GM23338 (cell line): ENCODE measurements around the gene KCNE1. TPM values are rescaled to one million over a fixed set of nuclear protein-coding genes. Genes with fewer than 3 reads are reported as not detected.

Experiments used
- ATAC-seq: fragments of 200-7000 bp; cut with Tn5 transposase; 3 replicates; pipeline ENCODE4 v1.9.1; 2020
- DNase-seq: peaks from one replicate; pipeline ENCODE4 v3.0.0-alpha.2; 2015; ENCODE audit warnings: low spot score
- H2AFZ ChIP-seq: fragments of 200-600 bp; sonication (generic); 2 replicates; pipeline ENCODE4 v1.8.0; 2016; ENCODE audit warnings: antibody characterized with exemption, mild to moderate bottlenecking, moderate library complexity
- H3F3A ChIP-seq: fragments of 200-600 bp; sonication (generic); replicated peaks from 2 replicates; pipeline ENCODE4 v1.8.0; 2017; ENCODE audit warnings: antibody characterized with exemption, mixed run types, low read depth
- H3K27ac ChIP-seq: fragments of 200-600 bp; sonication (generic); 2 replicates; pipeline ENCODE4 v1.6.1; 2016; ENCODE audit warnings: low read depth
- H3K27me3 ChIP-seq: fragments of 200-600 bp; sonication (generic); 2 replicates; pipeline ENCODE4 v1.8.0; 2016; ENCODE audit warnings: mild to moderate bottlenecking, mixed run types, moderate library complexity; ENCODE audit not compliant: insufficient read depth
- H3K36me3 ChIP-seq: fragments of 200-600 bp; sonication (generic); 2 replicates; pipeline ENCODE4 v1.8.0; 2016; ENCODE audit warnings: mild to moderate bottlenecking; ENCODE audit not compliant: insufficient read depth
- H3K4me1 ChIP-seq: fragments of 200-600 bp; sonication (generic); 2 replicates; pipeline ENCODE4 v1.8.0; 2016; ENCODE audit warnings: mild to moderate bottlenecking, moderate library complexity; ENCODE audit not compliant: insufficient read depth
- H3K4me2 ChIP-seq: fragments of 200-600 bp; sonication (generic); 2 replicates; pipeline ENCODE4 v1.7.1; 2017; ENCODE audit warnings: mixed run types
- H3K4me3 ChIP-seq: fragments of 200-600 bp; sonication (generic); 2 replicates; pipeline ENCODE4 v1.6.1; 2016; ENCODE audit warnings: mixed run types
- H3K79me2 ChIP-seq: fragments of 200-600 bp; sonication (generic); replicated peaks from 2 replicates; pipeline ENCODE4 v1.8.0; 2017; ENCODE audit warnings: mild to moderate bottlenecking; ENCODE audit not compliant: insufficient read depth
- H3K9me2 ChIP-seq: fragments of 200-600 bp; sonication (generic); 2 replicates; pipeline ENCODE4 v1.8.0; 2017; ENCODE audit not compliant: insufficient read depth
- H4K20me1 ChIP-seq: fragments of 200-600 bp; sonication (generic); replicated peaks from 2 replicates; pipeline ENCODE4 v1.8.0; 2017; ENCODE audit warnings: mild to moderate bottlenecking; ENCODE audit not compliant: insufficient read depth
- H3K27ac Mint-ChIP-seq: 2 replicates; pipeline ENCODE4 v1.8.0; 2020; ENCODE audit warnings: inconsistent platforms, mild to moderate bottlenecking, moderate library complexity, mixed read lengths
- H3K27me3 Mint-ChIP-seq: 3 replicates; pipeline ENCODE4 v1.8.0; 2022; ENCODE audit warnings: low read depth, mild to moderate bottlenecking, moderate library complexity, mixed read lengths, inconsistent platforms; ENCODE audit not compliant: insufficient read depth, poor library complexity
- H3K36me3 Mint-ChIP-seq: 3 replicates; pipeline ENCODE4 v1.8.0; 2021; ENCODE audit warnings: low read depth, mild to moderate bottlenecking, inconsistent platforms, moderate library complexity, mixed read lengths
- H3K4me1 Mint-ChIP-seq: 3 replicates; pipeline ENCODE4 v1.8.0; 2020; ENCODE audit warnings: mild to moderate bottlenecking, inconsistent platforms, mixed read lengths
- H3K4me3 Mint-ChIP-seq: 3 replicates; pipeline ENCODE4 v1.8.0; 2021; ENCODE audit warnings: moderate library complexity, mild to moderate bottlenecking, inconsistent platforms, mixed read lengths
- H3K9me3 Mint-ChIP-seq: 3 replicates; pipeline ENCODE4 v1.8.0; 2020; ENCODE audit warnings: moderate library complexity, mild to moderate bottlenecking, inconsistent platforms, mixed read lengths
- EZH2phosphoT487 ChIP-seq: fragments of 200-600 bp; sonication (generic); IDR thresholded peaks from one replicate; pipeline ENCODE4 v1.8.1; 2018; ENCODE audit warnings: antibody characterized with exemption; ENCODE audit not compliant: unreplicated experiment
- JUNB ChIP-seq: IDR thresholded peaks from one replicate; pipeline ENCODE4 v1.6.1; 2016; ENCODE audit warnings: antibody characterized with exemption; ENCODE audit not compliant: unreplicated experiment
- NANOG ChIP-seq: IDR thresholded peaks from 2 replicates; pipeline ENCODE4 v1.6.1; 2016; ENCODE audit warnings: antibody characterized with exemption, borderline replicate concordance
- POLR2AphosphoS5 ChIP-seq: IDR thresholded peaks from 2 replicates; pipeline ENCODE4 v1.6.1; 2016; ENCODE audit warnings: antibody characterized with exemption, low read depth
- STAT1 ChIP-seq: IDR thresholded peaks from one replicate; pipeline ENCODE4 v1.6.1; 2016; ENCODE audit warnings: antibody characterized with exemption; ENCODE audit not compliant: unreplicated experiment
- ZNF331 ChIP-seq: fragments of 250-450 bp; sonication (Bioruptor Pico); IDR thresholded peaks from 2 replicates; pipeline ENCODE4 v1.5.0; 2020; ENCODE audit warnings: low read depth, mild to moderate bottlenecking, moderate library complexity
- polyA plus RNA-seq: library from polyadenylated mRNA; unstranded; fragments of >200 nt; fragmentation: Nextera tagmentation; extraction: Ambion mirVana; gene quantifications from 2 replicates; pipeline ENCODE4 v1.2.1, GENCODE V29; 2016
- total RNA-seq: library from RNA; depleted of rRNA; stranded (reverse); fragments of >200 nt; shearing (Covaris generic); gene quantifications from 2 replicates; pipeline ENCODE4 v1.2.3, GENCODE V29; 2014
- TF ChIP-seq, protein P1 (sequence below): fragments of 250-450 bp; sonication (Bioruptor Pico); IDR thresholded peaks from 2 replicates; pipeline ENCODE4 v1.5.0; 2020; ENCODE audit warnings: mild to moderate bottlenecking, moderate library complexity
- TF ChIP-seq, protein P2 (sequence below), 2 experiments: fragments of 200-600 bp in 1 of 2; sonication (generic) in 1 of 2; conservative IDR thresholded peaks; 2 replicates each; pipeline versions ENCODE4 v1.5.1 to v1.6.1; 2016 to 2017; ENCODE audit warnings: antibody characterized with exemption in 2 of 2, low read depth in 2 of 2, mild to moderate bottlenecking in 2 of 2, moderate library complexity in 1 of 2

The KCNE1 gene
- total and polyA plus RNA-seq, 2 experiments from 2014 or later, result 0.07 TPM; not detected in 1

DNA sequence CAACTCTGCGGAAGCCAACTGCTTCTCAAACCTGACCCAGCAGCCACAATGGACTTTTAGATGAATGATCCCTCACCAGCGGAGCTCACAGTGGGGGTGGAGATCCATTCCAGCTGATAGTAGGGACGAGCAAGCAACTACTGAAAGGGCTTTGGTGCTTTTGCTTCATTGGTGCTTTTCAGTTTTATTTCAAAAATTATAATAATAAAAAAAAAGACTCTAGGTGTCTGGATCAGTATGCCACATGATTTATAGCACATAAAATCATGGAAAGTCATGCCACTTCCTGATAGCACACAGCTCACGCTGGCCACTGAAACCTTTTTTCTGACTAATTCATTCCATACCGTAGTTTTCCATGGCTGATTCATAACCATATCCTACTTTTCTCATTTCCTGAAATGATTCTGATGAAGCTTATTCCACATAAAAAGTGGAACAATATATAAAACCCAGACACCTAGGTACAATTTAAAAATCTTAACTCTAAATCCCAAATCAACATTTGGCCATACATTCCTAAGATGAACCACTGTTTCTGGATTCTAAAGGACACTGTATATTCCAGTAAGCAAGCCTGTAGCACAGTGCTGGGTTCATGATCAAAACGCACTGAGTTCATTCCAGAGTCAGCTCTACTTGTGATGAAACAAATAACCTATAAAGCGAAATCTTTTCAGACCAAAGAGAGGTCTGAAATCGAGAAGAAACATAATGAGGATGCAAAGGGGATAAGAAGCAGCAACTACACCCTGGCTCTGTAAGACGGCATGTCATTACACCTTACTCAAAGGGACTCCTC, 41.3 kb upstream of the KCNE1 start:
- no peaks in the 10 kb centered on the region for H3K27me3 Mint-ChIP-seq
- H3K4me3 ChIP-seq, result no peak overlapping the region
- H2AFZ ChIP-seq, result no peak overlapping the region
- DNase-seq, result no peak
- H3K4me2 ChIP-seq, result no peak overlapping the region
- no peaks in the 10 kb centered on the region; the same call in 1 of the 2 replicates for H3K36me3 ChIP-seq
- peaks cover 12% of the 10 kb centered on the region for H3K36me3 Mint-ChIP-seq
- H3K79me2 ChIP-seq, result no peaks in the 10 kb centered on the region
- H3K9me2 ChIP-seq, result peaks cover 15% of the 10 kb centered on the region
- no peaks in the 10 kb centered on the region for H3F3A ChIP-seq
- TF ChIP-seq JUNB, result no peak
- TF ChIP-seq, protein P1, sequence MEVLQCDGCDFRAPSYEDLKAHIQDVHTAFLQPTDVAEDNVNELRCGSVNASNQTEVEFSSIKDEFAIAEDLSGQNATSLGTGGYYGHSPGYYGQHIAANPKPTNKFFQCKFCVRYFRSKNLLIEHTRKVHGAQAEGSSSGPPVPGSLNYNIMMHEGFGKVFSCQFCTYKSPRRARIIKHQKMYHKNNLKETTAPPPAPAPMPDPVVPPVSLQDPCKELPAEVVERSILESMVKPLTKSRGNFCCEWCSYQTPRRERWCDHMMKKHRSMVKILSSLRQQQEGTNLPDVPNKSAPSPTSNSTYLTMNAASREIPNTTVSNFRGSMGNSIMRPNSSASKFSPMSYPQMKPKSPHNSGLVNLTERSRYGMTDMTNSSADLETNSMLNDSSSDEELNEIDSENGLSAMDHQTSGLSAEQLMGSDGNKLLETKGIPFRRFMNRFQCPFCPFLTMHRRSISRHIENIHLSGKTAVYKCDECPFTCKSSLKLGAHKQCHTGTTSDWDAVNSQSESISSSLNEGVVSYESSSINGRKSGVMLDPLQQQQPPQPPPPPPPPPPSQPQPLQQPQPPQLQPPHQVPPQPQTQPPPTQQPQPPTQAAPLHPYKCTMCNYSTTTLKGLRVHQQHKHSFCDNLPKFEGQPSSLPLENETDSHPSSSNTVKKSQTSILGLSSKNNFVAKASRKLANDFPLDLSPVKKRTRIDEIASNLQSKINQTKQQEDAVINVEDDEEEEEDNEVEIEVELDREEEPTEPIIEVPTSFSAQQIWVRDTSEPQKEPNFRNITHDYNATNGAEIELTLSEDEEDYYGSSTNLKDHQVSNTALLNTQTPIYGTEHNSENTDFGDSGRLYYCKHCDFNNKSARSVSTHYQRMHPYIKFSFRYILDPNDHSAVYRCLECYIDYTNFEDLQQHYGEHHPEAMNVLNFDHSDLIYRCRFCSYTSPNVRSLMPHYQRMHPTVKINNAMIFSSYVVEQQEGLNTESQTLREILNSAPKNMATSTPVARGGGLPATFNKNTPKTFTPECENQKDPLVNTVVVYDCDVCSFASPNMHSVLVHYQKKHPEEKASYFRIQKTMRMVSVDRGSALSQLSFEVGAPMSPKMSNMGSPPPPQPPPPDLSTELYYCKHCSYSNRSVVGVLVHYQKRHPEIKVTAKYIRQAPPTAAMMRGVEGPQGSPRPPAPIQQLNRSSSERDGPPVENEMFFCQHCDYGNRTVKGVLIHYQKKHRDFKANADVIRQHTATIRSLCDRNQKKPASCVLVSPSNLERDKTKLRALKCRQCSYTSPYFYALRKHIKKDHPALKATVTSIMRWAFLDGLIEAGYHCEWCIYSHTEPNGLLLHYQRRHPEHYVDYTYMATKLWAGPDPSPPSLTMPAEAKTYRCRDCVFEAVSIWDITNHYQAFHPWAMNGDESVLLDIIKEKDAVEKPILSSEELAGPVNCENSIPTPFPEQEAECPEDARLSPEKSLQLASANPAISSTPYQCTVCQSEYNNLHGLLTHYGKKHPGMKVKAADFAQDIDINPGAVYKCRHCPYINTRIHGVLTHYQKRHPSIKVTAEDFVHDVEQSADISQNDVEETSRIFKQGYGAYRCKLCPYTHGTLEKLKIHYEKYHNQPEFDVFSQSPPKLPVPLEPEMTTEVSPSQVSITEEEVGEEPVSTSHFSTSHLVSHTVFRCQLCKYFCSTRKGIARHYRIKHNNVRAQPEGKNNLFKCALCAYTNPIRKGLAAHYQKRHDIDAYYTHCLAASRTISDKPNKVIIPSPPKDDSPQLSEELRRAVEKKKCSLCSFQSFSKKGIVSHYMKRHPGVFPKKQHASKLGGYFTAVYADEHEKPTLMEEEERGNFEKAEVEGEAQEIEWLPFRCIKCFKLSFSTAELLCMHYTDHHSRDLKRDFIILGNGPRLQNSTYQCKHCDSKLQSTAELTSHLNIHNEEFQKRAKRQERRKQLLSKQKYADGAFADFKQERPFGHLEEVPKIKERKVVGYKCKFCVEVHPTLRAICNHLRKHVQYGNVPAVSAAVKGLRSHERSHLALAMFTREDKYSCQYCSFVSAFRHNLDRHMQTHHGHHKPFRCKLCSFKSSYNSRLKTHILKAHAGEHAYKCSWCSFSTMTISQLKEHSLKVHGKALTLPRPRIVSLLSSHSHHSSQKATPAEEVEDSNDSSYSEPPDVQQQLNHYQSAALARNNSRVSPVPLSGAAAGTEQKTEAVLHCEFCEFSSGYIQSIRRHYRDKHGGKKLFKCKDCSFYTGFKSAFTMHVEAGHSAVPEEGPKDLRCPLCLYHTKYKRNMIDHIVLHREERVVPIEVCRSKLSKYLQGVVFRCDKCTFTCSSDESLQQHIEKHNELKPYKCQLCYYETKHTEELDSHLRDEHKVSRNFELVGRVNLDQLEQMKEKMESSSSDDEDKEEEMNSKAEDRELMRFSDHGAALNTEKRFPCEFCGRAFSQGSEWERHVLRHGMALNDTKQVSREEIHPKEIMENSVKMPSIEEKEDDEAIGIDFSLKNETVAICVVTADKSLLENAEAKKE (CRISPR knock-in tag), result peak; percentile 80
- no peak overlapping the region for H3K4me3 Mint-ChIP-seq
- no peaks in the 10 kb centered on the region for H4K20me1 ChIP-seq
- no peaks in the 10 kb centered on the region for H3K27me3 ChIP-seq
- peaks cover 16% of the 10 kb centered on the region for H3K9me3 Mint-ChIP-seq
- no peak overlapping the region for H3K27ac ChIP-seq
- H3K4me1 ChIP-seq, result no peaks in the 10 kb centered on the region
- peaks cover 4% of the 10 kb centered on the region for H3K4me1 Mint-ChIP-seq
- H3K27ac Mint-ChIP-seq, result no peak overlapping the region
- peak; percentile 68 for ATAC-seq

- Mint-ChIP-seq H3K4me3 (no peak overlapping the region), H3K27me3 (no peaks in the 10 kb centered on the region), H3K4me1 (peaks cover 4% of the 10 kb centered on the region), H3K9me3 (peaks cover 16% of the 10 kb centered on the region), H3K27ac (no peak overlapping the region), H3K36me3 (peaks cover 12% of the 10 kb centered on the region)
- H3K36me3 ChIP-seq, result no peaks in the 10 kb centered on the region; the same call in 1 of the 2 replicates
- no peaks in the 10 kb centered on the region for H3K79me2 ChIP-seq
- ATAC-seq (no peak), DNase-seq (no peak)
- H3K4me3 ChIP-seq, result no peak overlapping the region
- no peaks in the 10 kb centered on the region for H3K4me1 ChIP-seq
- H3K27ac ChIP-seq, result no peak overlapping the region
- H3K9me2 ChIP-seq, result peaks cover 15% of the 10 kb centered on the region
- no peaks in the 10 kb centered on the region for H3F3A ChIP-seq
- H3K27me3 ChIP-seq, result no peaks in the 10 kb centered on the region
- H4K20me1 ChIP-seq, result no peaks in the 10 kb centered on the region
- no peak overlapping the region for H3K4me2 ChIP-seq
- H2AFZ ChIP-seq, result no peak overlapping the region
- TF ChIP-seq STAT1, result no peak
- no peak for TF ChIP-seq EZH2phosphoT487
- TF ChIP-seq POLR2AphosphoS5, result no peak
- no peak for TF ChIP-seq ZNF331 (CRISPR knock-in tag)
- TF ChIP-seq, protein P2, sequence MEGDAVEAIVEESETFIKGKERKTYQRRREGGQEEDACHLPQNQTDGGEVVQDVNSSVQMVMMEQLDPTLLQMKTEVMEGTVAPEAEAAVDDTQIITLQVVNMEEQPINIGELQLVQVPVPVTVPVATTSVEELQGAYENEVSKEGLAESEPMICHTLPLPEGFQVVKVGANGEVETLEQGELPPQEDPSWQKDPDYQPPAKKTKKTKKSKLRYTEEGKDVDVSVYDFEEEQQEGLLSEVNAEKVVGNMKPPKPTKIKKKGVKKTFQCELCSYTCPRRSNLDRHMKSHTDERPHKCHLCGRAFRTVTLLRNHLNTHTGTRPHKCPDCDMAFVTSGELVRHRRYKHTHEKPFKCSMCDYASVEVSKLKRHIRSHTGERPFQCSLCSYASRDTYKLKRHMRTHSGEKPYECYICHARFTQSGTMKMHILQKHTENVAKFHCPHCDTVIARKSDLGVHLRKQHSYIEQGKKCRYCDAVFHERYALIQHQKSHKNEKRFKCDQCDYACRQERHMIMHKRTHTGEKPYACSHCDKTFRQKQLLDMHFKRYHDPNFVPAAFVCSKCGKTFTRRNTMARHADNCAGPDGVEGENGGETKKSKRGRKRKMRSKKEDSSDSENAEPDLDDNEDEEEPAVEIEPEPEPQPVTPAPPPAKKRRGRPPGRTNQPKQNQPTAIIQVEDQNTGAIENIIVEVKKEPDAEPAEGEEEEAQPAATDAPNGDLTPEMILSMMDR (conservative IDR thresholded peaks at IDR 0.05; ENCODE audit: low read depth in 2 of 2), result no peak
- TF ChIP-seq NANOG, result no peak
These were observed 40.5 kb upstream of the KCNE1 start for GRCh38 chr21:34552360-34553098.
